Ovary (tissue), 9 donors: ENCODE data around the gene RAB40C. TPM values are rescaled to one million over a fixed set of nuclear protein-coding genes. Genes with fewer than 3 reads are reported as not detected.
"Not testable (repeated sequence)": the region's sequence is repeated elsewhere in the genome, so short reads cannot be mapped to it uniquely, and the experiment has no call there.

Source experiments
- DNase-seq, 5 donors: peaks; one replicate each; pipeline ENCODE4 v3.0.0-alpha.2; 2019 to 2020
- H3K27ac ChIP-seq, 2 donors: fragments of 200-600 bp; one replicate each; pipeline versions ENCODE4 v1.5.1 to v1.8.0; 2019 to 2022
- H3K27me3 ChIP-seq: fragments of 200-600 bp; one replicate; pipeline ENCODE4 v1.8.0; 2022
- H3K36me3 ChIP-seq: fragments of 200-600 bp; sonication (generic); one replicate; pipeline ENCODE4 v1.5.1; 2019
- H3K4me1 ChIP-seq: one replicate; pipeline ENCODE4 v1.8.1; 2013; ENCODE audit warnings: mild to moderate bottlenecking, moderate library complexity; ENCODE audit not compliant: insufficient read depth
- H3K4me3 ChIP-seq: fragments of 200-600 bp; sonication (generic); one replicate; pipeline ENCODE4 v1.5.1; 2017
- H3K9me3 ChIP-seq, 2 donors: fragments of 200-600 bp in 1 of 2; sonication (generic) in 1 of 2; one replicate each; pipeline versions ENCODE4 v1.5.1 to v1.8.1; 2013 to 2019; ENCODE audit warnings: mild to moderate bottlenecking in 1 of 2, moderate library complexity in 1 of 2
- CTCF ChIP-seq, 3 donors: fragments of 450-650 bp in 2 of 3; fragments of 200-600 bp in 1 of 3; IDR thresholded peaks; one replicate each; pipeline versions ENCODE4 v1.5.1 to v1.8.0; 2016 to 2022; ENCODE audit warnings: antibody characterized with exemption in 3 of 3, mild to moderate bottlenecking in 1 of 3
- EP300 ChIP-seq: sonication (generic); formaldehyde crosslinking; IDR thresholded peaks from one replicate; pipeline ENCODE4 v1.6.1; 2017; ENCODE audit warnings: antibody characterized with exemption
- POLR2A ChIP-seq: fragments of 450-650 bp; IDR thresholded peaks from one replicate; pipeline ENCODE4 v1.6.1; 2017; ENCODE audit warnings: antibody characterized with exemption, mild to moderate bottlenecking, moderate library complexity
- WGBS, 3 donors: extraction: QIAGEN DNeasy Blood & Tissue Kit in 1 of 3; methylation state at CpG; one replicate each; pipeline versions ENCODE4 v1.1.5 to v1.1.7; 2013 to 2017; 5-methylcytosine and 5-hydroxymethylcytosine counted together
- intact Hi-C, 4 donors: fragments of 100-400 bp; cut with DNase I; formaldehyde crosslinking; loops; one replicate each; pipeline versions ENCODE4 v1.11.0 to v1.15.1; 2022 to 2023
- polyA plus RNA-seq, 2 donors: library from polyadenylated mRNA; stranded (reverse); fragments of 200-250 nt in 1 of 2; fragments of 350-450 nt in 1 of 2; fragmentation: Illumina TruSeq in 1 of 2; extraction: RNeasy Lipid Tissue Mini Kit (QIAGEN cat#74804) in 1 of 2; gene quantifications; one replicate each; pipeline ENCODE4 v1.2.3, GENCODE V29; 2013 to 2014
- total RNA-seq, 7 donors: library from RNA; depleted of rRNA in 2 of 7; stranded (reverse); fragments of >200 nt in 2 of 7; fragmentation: NEBNext Ultra II Directional in 3 of 7; extraction: Animal tissue kit (Norgen Biotek cat#: 25700) in 3 of 7; gene quantifications; one replicate each; pipeline versions ENCODE4 v1.1.0 to v1.2.4, GENCODE V29; 2016 to 2023
- donor health status: DM: no; HTN: no; CAD: no; lungs with moderate emphysema.
- donor health status: DM: no; HTN: no; CAD: no.
- donor health status: Bipolar disorder and iron deficiency.
- donor health status: DM: yes; HTN: yes; CAD: no.
- donor health status: DM: no; HTN: no; CAD: no.
- donor health status: DM: yes; HTN: yes; CAD: no.

Gene RAB40C
- total and polyA plus RNA-seq, 9 donors, result 1.9 to 24.1 (median 21.0) TPM

DNA sequence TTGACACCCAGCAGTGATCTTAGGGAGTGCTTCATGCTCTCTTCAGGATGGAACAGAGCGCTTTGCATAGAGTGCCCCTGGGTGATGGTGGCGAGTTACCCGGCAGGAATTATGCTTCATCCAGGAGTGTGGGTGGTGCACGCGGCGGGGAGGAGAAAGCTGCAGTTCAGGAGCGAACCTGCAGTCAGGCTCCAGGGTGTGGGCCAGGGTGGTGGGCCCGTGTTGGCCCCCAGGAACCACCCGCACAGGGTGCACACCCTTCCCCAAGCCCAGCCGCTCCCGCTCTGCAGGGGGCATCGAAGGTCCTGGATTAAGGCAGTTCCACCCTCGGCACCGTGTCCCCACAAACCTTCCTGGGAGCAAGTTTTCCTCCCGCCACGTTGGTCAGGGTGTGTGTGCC, 3.9 kb downstream of the RAB40C start:
- Histone ChIP-seq H3K27me3 (no peaks in the 10 kb centered on the region), H3K36me3 (no peaks in the 10 kb centered on the region), H3K4me1 (peaks cover 7% of the 10 kb centered on the region), H3K27ac (no peak overlapping the region), H3K9me3 (no peaks in the 10 kb centered on the region), H3K4me3 (no peak overlapping the region)
- intact Hi-C loops, result loop anchor here in 2 of 4 donors (5.0 kb wide), 2 partner anchors 33 to 43 kb away; partner anchors contain the start of gene METTL26 (in 1 of the 2)
- no peak for TF ChIP-seq POLR2A
- no peak for TF ChIP-seq EP300
- TF ChIP-seq CTCF (IDR thresholded peaks at IDR 0.05), result no peak
- 83 to 85% (median 84%) methylated on average over 16 of the region's 16 CpGs for WGBS, 3 donors
- DNase-seq, result no peak

- H3K9me3 ChIP-seq, result no peaks in the 10 kb centered on the region
- WGBS, 3 donors, result 81 to 87% (median 82%) methylated on average over 14 to 18 of the region's 18 CpGs
- no peak overlapping the region for H3K27ac ChIP-seq
- H3K4me3 ChIP-seq, result no peak overlapping the region
- no peaks in the 10 kb centered on the region for H3K36me3 ChIP-seq
- no peaks in the 10 kb centered on the region for H3K27me3 ChIP-seq
- intact Hi-C loops, result no loop called here
- TF ChIP-seq CTCF (IDR thresholded peaks at IDR 0.05), result no peak
- no peak for TF ChIP-seq POLR2A
- no peak for TF ChIP-seq EP300
- peaks cover 7% of the 10 kb centered on the region for H3K4me1 ChIP-seq
- DNase-seq, result no peak
Observed at GRCh38 chr16:595094-595528, 5.2 kb downstream of the RAB40C start.

DNA sequence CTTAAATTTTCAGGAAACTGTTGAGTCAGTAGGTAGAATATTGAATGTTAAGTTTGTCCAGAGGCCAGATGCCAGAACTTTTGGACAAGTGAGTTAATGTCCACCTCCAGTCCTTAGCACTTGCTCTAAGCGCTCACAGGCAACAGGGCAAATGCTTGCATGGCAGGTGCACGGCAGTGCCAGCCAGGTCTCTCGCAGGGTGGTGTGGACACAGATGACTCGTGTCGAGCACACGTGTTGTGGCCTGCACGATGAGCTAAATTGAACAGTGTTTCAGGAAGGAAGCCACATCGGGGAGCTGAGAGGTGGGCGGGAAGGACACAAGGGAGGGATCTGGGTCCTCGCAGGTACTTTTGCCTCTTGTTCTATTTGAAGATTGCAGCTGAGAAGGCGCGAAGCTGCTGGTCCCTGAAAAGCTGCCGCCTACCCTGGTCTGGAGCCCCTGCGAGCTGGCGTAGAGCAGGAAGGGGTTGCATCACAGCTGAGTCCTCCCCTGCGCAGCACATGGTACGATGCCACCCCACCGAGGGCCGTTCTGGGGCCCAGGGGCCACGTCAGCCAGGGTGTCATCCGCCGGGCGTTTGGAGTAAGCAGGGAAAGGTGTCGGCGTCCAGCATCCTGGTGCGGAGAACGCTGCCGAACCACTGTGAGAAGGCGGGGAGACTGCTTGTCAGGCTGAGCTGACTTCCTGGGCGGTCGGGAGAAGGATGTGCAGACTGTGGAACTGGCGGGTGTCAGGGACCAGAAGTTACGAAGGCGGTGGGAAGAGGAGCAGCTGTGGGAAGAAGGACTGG, 6.3 kb downstream of the RAB40C start:
- Histone ChIP-seq H3K4me3 (no peak overlapping the region), H3K4me1 (peaks cover 1% of the 10 kb centered on the region), H3K36me3 (no peaks in the 10 kb centered on the region), H3K27me3 (no peaks in the 10 kb centered on the region), H3K9me3 (no peaks in the 10 kb centered on the region), H3K27ac (no peak overlapping the region)
- intact Hi-C loops, result no loop called here
- no peak for DNase-seq
- 91 to 95% (median 92%) methylated on average over 34 of the region's 34 CpGs for WGBS, 3 donors
- TF ChIP-seq POLR2A, result no peak
- no peak for TF ChIP-seq CTCF (IDR thresholded peaks at IDR 0.05)
- no peak for TF ChIP-seq EP300

DNA sequence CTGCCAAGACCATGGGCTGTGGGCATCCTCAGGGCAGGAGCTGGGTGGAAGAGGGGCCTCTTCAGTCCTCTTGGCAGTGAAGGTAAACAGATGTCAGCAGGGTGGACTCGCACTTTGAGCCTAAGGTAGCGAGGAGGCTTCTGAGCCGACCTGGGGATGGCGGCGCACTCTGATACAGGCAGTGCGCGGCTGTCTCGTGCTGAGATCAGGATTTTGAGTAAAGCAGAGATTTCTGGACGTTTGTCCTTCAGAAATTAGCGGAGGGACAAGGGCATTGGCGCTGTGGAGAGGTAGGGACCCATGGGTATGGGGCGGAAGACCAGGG, 6.8 kb downstream of the RAB40C start:
- Histone ChIP-seq H3K27me3 (no peaks in the 10 kb centered on the region), H3K4me3 (no peak overlapping the region), H3K9me3 (no peaks in the 10 kb centered on the region), H3K4me1 (no peaks in the 10 kb centered on the region), H3K27ac (no peak overlapping the region), H3K36me3 (no peaks in the 10 kb centered on the region)
- intact Hi-C loops, result no loop called here
- no peak for DNase-seq
- TF ChIP-seq EP300 (no peak), POLR2A (no peak), CTCF (IDR thresholded peaks at IDR 0.05) (no peak)
- 91 to 93% (median 92%) methylated on average over 12 of the region's 12 CpGs for WGBS, 3 donors

DNA sequence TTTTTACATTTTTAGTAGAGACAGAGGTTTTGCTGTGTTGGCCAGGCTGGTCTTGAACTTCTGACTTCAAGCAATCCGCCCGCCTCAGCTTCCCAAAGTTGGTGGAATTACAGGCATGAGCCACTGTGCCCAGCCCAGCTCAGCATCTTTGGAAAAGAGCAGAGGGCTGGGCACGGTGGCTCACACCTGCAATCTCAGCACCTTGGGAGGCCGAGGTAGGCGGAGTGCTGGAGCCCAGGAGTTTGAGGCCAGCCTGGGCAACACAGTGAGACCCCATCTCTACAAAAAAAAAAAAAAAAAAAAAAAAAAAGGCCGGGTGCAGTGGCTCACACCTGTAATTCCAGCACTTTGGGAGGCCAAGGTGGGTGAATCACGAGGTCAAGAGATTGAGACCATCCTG, 7.8 kb downstream of the RAB40C start:
- DNase-seq, H3K4me3 ChIP-seq, H3K9me3 ChIP-seq, H3K27ac ChIP-seq, intact Hi-C loops, H3K36me3 ChIP-seq, H3K27me3 ChIP-seq, H3K4me1 ChIP-seq: not testable (repeated sequence)
- WGBS, 3 donors, result 94 to 96% (median 96%) methylated on average over 7 of the region's 7 CpGs
